Suprapubic skin (tissue), 3 donors: Measurements from ENCODE around the gene FAM131C.

ENCODE experiments used
- CTCF ChIP-seq, 2 donors: fragments of 200-600 bp in 1 of 2; fragments of 450-650 bp in 1 of 2; sonication (generic) in 1 of 2; IDR thresholded peaks; one replicate each; pipeline ENCODE4 v1.5.1; 2016 to 2019; ENCODE audit warnings: antibody characterized with exemption in 2 of 2, mild to moderate bottlenecking in 1 of 2, moderate library complexity in 1 of 2
- EP300 ChIP-seq: sonication (generic); formaldehyde crosslinking; IDR thresholded peaks from one replicate; pipeline ENCODE4 v1.6.1; 2017; ENCODE audit warnings: antibody characterized with exemption

GRCh38 chr1:16051039-16051438, 22.4 kb downstream of the FAM131C start:
- no peak for TF ChIP-seq CTCF (IDR thresholded peaks at IDR 0.05)
- no peak for TF ChIP-seq EP300
